GM12891 (cell line): ENCODE results near the gene PLCL1.

ENCODE experiments used
- POLR2A ChIP-seq: IDR thresholded peaks from 2 replicates; pipeline ENCODE4 v1.6.1; 2011; ENCODE audit warnings: low read depth, low read length, control low read depth
- POLR2AphosphoS5 ChIP-seq: IDR thresholded peaks from 2 replicates; pipeline ENCODE4 v1.6.1; 2011; ENCODE audit warnings: low read depth, low read length, control low read depth
- SPI1 ChIP-seq: IDR thresholded peaks from 2 replicates; pipeline ENCODE4 v1.6.1; 2011; ENCODE audit warnings: low read depth, low read length, control low read depth
- TAF1 ChIP-seq: IDR thresholded peaks from 2 replicates; pipeline ENCODE4 v1.6.1; 2011; ENCODE audit warnings: low read depth, low read length, control low read depth

GRCh38 chr2:198096002-198096401 lies 291.6 kb downstream of the PLCL1 start:
- TF ChIP-seq POLR2A, result no peak
- no peak for TF ChIP-seq TAF1
- no peak for TF ChIP-seq SPI1
- no peak for TF ChIP-seq POLR2AphosphoS5
